ENCODE results near the gene HOXD13.

The HOXD13 gene

DNA sequence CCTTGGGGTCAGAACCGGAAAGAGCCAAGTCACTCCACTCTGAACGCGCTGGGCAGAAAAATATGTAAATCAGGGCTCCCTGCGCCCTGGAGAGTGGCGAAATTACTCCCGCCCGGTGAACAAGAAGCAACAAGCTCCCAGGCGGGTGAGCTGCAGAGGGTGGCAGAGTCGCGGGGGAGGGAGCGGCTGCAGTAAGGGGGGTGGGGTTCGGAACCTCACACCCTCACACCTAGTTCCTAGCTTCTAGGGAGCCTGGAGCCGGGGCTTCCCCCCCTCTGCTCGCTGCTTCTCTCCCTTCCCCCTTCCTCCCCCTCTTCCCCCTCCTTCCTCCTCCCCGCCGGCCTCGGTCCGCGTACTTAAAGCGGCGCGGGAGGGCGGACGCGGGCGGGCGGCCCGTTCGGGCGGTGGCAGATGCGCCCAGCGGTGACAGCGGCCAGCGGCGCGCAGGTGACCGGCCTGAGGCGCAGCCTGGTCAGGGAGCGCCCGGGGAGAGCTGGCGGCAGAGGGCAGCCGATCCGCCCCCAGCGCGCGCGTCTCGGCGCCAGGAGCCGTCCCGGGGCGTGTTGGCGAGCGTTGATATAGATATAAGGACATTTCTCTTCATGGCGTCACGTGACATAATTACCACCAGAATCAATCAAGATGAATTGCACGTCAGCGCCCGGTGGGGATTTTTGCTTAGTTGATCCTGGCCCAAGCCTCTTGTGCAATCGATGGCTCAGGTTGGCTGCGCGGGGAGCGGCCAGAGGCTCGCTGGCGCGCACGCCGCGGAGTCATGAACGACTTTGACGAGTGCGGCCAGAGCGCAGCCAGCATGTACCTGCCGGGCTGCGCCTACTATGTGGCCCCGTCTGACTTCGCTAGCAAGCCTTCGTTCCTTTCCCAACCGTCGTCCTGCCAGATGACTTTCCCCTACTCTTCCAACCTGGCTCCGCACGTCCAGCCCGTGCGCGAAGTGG lies 14.3 kb downstream of the HOXD13 start, which contains the start of gene HOXD11:
HOXD11 (plus strand) TSS at position 700 of the 959 bp plus-strand sequence; CDS start at position 776, 76 bp downstream.
- DNase-seq = no peak

DNA sequence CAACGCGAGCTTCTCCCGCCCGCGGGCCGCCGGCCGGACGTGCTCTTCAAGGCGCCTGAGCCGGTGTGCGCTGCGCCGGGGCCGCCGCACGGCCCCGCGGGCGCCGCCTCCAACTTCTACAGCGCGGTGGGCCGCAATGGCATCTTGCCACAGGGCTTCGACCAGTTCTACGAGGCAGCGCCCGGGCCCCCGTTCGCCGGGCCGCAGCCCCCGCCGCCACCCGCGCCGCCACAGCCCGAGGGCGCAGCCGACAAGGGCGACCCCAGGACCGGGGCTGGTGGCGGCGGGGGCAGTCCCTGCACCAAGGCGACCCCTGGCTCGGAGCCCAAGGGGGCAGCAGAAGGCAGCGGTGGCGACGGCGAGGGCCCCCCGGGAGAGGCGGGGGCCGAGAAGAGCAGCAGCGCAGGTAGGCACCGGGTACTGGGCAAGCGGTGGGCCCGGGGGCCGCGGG lies 15.2 kb downstream of the HOXD13 start:
- no peak for DNase-seq

DNA sequence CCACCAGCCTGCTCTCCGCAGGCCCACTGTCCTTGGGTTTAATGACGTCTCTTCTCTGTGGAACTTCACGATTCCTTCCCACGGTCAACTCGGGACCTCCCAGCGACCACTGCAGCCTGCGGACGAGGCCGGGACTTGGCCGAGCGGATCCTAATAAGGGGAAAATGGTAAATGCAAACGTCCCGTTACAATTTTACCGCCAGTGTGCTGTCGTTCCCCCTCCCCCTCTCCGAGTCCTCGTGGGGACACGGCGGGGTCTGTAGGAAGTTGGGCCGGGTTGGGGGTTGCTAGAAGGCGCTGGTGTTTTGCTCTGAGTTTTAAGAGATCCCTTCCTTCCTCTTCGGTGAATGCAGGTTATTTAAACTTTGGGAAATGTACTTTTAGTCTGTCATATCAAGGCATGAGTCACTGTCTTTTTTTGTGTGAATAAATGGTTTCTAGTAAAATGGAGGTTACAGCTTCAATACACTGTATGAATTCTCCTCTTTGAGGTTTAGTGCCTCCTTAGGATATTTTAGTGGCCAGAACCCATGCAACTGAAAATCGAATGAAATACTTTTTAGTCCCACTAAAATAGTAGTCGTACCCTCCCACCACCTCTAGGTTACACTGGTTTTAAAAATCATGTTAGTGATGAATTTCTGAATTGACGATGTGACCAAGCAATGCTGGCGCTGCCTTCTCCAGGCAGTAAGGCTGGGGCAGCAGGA lies 16.8 kb downstream of the HOXD13 start:
- DNase-seq = no peak

DNA sequence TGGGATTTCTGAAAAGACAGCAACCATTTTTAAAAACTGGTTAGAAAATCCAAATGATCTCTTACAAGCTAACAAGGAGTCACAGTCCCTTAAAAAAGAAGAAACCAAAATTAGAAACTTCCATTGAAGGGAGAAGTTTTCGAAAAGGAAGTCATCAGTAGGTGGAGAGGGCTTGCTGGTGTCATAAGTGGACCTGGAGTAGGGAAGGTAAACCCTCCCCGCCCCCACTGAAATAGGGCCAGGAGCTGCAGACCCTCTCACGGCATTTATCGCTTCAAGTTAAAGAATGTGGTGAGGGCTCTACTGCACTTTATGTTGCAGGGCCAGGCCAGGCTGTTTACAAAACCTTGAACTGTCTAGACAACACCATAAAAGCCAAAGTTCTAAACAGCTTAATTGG lies 17.4 kb downstream of the HOXD13 start:
- no peak for DNase-seq

DNA sequence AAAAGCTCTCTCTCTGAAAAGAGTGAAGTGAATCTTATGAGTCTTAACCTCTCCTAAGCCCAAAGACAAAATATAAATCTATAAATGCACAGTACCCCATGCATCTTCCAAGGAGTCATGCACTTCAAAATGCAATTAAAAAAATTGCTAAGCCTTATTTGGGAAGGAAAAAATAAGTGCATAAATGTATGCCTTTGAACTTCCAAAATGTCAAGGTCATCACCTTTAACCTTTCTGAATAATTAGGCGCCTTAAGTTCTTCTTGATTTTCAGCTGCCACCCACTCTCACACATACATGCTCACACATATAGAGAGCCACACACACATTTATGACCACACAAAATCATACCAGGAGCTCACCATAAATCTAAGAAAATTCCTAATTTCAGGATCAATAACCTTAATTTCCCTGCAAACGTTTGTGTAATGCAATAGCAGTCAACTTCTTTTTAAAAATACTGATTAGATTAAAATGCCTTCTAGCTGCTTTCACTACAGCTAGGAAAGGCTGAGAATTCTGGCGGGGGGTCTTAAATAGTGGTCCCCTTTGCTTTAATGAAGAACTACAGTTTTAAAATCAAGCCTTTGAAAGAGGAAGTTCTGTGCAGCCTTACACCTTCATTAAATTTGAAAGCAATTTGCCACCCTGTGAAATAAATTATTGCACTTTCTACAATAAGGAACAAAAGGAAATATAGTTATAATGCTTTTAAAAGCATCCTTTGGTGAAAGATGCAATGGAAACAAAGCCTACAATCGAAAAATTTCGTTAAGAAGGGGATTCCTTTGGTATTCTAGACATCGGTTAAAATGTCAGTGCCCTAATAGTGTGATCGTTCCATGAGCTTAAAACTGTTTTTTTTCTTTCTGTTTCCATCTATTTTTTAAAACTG lies 18.1 kb downstream of the HOXD13 start:
- no peak for DNase-seq

DNA sequence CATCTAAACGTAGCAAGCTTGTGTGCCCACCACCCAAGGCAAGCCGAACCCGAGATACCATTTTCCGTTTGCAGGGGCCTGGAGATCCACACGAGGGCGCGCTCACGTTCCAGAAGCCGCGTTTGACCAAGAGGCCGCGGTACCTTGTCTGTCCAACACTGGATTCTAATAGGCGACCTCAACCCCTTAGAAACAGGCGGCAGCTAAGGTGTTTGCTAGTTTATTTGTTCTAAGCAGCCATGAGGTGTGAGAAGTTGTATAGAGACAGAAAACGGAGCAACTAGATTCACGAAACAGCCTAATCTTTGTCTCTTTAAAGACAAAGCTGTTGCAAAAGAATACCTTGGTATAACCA lies 18.8 kb downstream of the HOXD13 start:
- no peak for DNase-seq

DNA sequence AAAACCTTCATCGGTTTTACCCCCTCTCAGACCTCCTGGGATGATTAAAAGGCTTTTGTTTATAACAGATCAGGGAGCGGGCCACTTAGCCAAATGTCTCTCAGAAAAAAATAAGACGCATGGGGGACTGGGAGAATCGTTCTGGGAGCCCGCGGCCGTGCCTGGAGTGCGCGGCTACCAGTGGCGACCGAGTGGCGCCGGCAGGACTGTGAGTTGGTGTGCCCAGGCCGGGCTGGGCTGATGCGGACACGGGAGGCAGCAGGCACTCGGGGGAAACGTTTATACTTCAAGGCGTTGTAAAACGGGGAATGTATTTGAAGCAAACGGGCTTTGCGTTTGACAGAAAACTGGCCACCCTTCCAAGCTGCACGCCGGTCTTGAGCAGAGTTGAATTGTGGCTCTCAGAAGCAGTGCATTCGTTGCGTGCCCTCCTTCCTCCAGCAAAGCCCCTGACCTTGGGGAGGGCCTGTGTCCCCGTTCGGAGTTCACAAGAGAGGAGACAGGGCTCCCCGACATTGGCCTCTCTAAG lies 19.4 kb downstream of the HOXD13 start:
- DNase-seq = no peak

DNA sequence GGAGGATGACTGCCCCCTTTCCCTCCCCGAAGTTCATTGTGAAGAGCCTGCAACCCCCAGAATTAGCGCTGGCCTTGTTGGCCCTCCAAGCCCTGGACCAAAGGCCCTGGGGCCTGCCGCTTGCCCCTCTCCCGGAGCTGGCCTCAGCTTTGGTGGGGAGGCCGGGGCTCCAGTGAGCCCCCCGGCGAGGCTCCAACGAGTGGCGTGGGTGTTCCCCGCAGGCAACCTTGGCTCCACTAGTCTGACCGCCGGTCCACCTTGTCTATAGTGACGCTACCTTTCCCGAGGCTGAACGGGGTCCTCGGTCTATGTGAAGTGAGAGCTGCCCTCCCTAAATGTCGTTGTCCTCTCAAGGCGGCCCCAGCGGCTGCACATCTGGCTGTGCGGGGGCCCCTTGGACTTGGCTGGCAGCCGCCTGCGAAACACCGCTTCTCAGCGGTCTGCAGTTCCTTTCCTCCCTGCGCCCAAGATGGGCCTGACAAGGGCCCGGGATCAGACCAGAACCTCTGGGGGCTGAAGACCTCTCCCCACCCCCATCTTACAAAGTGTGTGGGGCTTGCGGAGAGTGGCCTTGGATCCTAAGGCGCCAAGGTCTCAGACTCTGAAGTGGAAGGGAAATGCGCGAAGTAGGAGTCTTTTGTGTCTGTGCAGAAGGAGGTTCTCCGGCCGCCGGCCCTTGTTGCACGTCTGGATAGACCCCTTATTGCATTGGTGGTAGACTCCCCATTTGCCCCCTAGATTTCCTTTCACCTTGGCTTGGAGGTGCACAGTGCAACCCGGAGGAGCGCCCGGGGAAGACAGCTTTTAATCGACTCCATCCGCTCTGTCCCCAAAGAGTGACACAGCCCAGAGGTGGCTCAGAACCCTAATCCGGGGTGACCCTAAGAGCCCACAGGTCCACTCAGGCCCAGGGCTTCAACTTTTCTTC lies 20.1 kb downstream of the HOXD13 start:
- no peak for DNase-seq

DNA sequence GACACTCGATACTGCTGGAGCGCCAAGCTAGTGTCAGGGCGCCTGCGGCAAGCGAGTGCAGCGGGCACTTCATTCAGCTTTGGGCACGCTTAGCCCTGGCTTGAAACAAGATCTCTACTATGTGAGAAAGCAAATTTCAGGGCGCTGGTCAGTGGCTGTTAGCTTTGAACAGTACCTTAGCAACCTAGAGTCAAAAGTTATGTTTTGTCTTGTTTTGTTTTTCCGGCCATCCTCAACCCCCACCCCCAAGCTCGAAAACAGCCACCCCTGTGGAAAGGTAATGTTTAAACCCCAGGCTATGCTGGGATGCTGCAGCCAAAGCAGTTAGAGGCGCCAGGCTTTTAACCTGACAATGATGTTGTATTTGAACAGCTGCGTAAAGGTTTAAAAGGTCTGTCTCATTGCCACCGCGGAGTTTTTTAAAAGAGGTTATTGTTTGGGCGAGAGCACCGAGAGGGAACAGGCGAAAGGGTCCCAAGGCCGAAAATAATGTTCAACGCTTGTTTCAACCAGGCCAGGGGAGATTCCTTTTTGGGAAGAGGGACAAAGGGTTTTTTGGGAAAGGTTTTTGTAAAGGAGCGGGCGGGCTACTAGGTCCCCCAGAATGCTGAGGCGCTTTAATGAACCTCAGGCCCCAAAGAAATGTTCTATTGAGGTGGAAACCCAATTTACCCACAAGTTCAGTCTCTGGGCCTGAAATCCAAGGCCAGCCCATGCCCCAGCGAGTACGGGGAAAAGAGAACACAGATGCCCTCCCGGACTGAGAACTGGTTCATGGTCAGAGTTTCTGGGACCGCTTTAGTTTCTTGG lies 21.8 kb downstream of the HOXD13 start:
- no peak for DNase-seq

DNA sequence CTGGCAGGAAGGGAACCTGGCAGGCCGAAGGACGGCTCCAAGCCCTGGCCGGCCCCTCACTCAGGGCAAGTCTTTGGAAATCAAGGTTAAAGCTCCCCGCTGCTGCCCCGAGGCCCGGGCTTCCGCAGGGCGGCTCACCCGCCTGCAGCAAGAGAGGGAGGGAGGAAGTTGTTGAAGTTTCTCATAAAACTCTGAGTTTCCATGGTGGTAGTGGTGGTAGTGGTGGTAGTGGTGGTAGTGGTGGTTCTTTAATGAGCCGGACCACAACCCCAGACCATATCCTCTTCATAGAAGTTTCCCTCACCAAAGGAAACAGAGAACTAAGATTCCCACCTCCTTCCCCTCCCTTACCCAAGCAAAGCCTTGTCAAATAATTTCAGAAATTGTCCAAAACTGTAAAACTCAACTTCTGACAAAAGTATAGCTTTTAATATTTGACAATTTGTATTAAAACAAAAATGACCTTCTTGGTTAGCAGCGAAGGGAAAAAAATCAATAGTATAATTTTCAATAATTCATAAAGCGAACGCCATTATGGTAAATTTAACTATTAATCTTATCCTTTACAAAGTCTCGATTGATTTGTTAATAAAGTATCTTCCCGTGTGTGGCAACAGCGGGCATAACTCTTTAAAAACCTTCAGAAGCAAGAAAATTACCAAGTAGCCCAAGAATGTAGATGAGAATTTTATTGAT lies 22.6 kb downstream of the HOXD13 start:
- no peak for DNase-seq

DNA sequence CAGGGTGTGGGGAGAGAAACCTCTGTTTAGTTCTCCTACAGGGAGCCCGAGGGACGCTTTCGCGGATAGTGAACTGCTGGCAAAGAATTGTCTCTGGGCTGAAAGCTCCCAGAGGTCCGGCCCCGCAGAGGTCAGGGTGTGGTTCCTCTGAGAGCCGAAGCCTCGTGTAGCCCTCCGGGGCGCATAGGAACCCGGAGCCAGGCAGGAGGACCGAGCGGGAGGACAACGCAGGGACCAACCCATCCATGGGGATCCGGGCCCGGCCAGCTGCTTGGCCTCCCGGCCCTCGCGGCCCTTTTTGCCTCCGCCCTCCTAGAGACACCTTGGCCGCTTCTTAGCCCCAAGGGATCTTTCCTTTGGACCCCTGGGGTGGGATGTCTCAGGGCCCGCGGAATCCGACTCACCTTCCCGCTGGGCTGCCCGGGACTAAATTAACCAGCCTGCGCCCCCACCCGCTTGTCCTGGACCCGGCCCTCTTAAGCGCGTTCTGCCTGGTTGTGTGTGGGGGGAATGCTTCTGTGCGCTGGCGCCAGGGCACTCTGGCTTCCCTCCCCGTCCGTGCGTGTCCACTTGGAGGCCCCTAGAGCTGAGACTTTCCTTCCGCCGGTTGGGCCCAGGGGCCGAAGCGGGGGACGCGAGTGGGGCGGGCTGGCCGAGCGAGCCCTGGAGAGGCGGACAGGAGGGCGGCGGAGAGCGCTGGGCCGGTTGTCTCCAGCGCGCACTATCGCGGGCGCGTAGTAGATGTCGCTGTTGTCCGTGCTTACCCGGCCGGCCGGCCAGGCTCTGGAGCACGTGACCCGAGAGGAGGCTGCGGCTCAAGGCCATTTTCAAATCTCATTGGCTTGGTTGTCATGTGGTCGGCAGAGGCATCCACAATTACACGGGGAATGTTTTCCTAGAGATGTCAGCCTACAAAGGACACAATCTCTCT lies 23.6 kb downstream of the HOXD13 start, which contains the start of gene HOXD10:
HOXD10 (plus strand) TSS at position 896 of the 931 bp plus-strand sequence. CDS start 56 bp downstream, outside the sequence.
- no peak for DNase-seq

DNA sequence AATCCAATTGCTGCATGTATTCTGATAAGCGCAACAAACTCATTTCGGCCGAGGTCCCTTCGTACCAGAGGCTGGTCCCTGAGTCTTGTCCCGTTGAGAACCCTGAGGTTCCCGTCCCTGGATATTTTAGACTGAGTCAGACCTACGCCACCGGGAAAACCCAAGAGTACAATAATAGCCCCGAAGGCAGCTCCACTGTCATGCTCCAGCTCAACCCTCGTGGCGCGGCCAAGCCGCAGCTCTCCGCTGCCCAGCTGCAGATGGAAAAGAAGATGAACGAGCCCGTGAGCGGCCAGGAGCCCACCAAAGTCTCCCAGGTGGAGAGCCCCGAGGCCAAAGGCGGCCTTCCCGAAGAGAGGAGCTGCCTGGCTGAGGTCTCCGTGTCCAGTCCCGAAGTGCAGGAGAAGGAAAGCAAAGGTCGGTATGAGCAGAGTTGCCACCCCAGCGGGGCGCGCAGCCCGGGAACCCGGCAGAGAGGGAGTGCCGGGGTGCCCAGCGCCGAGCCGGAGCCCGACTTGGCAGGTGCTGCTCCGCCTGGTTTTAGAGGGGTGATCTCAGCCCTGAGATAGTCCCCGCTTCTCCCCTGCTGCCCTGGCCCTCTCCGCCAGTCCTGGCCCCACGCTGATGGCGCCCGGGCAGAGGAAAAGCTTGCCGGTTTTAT lies 24.8 kb downstream of the HOXD13 start:
- DNase-seq = no peak

DNA sequence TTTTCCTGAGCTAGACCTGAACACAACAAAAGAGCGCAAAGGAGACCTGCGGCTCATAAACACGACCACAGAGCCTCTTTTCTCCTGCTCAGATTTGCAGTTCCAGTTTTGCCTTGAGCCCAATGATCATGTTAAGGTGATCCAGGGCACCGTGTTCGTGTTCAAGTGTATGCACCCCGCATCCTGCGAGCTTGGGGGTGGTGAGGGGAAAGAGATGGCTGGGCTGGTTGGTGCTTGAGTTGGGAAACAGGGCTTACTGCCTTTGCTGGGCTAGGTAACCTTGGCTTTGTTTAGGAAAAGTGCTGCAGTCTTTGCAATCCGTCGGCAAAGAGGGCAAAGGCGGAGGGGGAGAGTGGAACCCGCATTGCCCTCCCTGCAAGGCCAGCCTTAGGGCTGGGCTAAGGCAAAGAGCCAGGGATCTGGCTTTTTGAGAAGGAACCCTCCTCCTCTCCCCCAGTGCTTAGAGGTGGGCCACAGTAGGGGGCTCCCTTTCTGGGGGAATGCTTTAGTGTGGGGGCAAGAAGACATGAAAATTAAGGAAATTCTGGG lies 25.4 kb downstream of the HOXD13 start:
- DNase-seq = no peak

DNA sequence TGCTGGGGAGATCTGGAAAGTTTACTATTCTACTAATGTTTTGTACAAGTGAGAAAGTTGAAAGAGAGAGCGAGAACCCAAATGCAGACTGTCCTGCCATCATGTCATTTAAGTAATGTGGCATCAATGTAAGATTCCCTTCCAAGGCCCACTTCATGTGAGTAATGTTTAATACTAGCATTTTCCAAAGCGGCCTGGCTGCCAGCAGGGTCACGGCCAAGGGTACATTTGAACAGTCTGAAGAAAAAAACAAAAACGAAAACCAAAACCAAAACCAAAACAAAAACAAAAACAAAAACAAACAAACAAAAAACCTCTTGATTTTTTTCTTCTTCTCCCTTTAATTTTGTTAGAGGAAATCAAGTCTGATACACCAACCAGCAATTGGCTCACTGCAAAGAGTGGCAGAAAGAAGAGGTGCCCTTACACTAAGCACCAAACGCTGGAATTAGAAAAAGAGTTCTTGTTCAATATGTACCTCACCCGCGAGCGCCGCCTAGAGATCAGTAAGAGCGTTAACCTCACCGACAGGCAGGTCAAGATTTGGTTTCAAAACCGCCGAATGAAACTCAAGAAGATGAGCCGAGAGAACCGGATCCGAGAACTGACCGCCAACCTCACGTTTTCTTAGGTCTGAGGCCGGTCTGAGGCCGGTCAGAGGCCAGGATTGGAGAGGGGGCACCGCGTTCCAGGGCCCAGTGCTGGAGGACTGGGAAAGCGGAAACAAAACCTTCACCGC lies 26.2 kb downstream of the HOXD13 start:
- DNase-seq = no peak

DNA sequence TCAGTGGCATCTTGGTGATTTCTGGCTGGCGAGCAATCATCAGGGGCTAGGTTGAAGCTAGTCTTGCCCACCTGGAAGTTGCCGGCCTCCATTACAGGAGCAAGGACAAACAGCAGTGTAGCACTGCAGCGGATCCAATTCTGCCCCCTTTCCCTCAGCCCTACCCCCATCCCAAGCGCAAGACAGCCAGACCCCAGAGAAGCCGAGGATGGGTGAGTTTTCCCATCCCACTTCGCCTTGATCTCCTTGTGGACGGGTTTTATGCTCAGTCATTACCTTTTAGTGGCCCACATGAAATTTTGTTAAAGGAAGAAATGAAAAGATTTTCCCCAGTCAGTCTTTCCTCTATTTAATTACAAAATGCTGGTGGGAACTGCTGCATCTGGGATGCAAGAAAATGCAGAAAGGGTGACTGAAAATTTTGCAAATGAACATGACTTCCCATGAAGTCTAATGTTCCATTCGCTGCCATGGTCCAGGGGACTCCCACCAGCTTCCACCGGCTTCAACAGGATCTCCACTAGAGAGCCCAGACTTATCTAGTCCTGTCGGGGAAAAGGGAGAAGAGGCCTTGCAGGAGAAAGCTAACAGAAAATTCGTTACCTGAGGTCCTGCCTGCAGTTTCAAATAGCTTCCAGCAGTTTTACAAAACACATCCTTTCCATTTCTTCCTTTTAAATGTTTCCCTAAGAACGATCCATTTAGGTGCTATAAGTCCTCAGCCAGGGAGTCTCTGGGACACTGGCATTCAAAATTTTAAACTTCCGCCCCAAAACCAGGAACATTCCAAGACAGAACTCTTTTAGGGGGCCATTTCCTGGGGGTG lies 28.1 kb downstream of the HOXD13 start:
- DNase-seq = no peak
